ENCODE measurements around the gene KRTAP20-2.

GRCh38 chr21:30612132-30612531, 22.9 kb upstream of the KRTAP20-2 start:
- TF ChIP-seq POLR2A (IDR thresholded peaks at IDR 0.05), result no peak
- no peak for TF ChIP-seq CTCF (IDR thresholded peaks at IDR 0.05)
